HCT116 (cell line): ENCODE measurements around the gene TRIB2. TPM values are rescaled to one million over a fixed set of nuclear protein-coding genes. Genes with fewer than 3 reads are reported as not detected.

Source experiments
- ATAC-seq: fragments of 200-7000 bp; cut with Tn5 transposase; 2 replicates; pipeline ENCODE4 v1.9.1; 2020; ENCODE audit warnings: mild to moderate bottlenecking, moderate library complexity
- BruUV-seq: library from RNA; stranded (reverse); fragments of 400-500 nt; replicated peaks from 2 replicates; lab custom pipeline; 2021; lab: Mats Ljungman, UMichigan
- CTCF ChIA-PET: fragments of 300-600 bp; sonication (Branson Sonifier 250); formaldehyde crosslinking; loops from one replicate; lab custom pipeline; 2021; ENCODE audit warnings: antibody characterized with exemption; lab: Charles Lee
- POLR2A ChIA-PET: fragments of 300-600, 350-600 bp; sonication (Branson Sonifier 250); formaldehyde crosslinking; loops from one replicate; lab custom pipeline; 2021; ENCODE audit warnings: antibody characterized with exemption; lab: Charles Lee
- RAD21 ChIA-PET, 2 experiments: fragments of 300-600 bp; sonication (Branson Sonifier 250); formaldehyde crosslinking; loops; one replicate each; lab custom pipeline; 2023; ENCODE audit warnings: low total read pairs in 2 of 2; ENCODE audit not compliant: uncharacterized antibody in 2 of 2, unreplicated experiment in 2 of 2, low non-redundant PET in 1 of 2; lab: Charles Lee
- DNase-seq: peaks from one replicate; pipeline ENCODE4 v3.0.0-alpha.2; 2010; ENCODE audit warnings: low read depth, low spot score
- H2AFZ ChIP-seq: fragments of 200-600 bp; shearing (Covaris generic), sonication (generic); 2 replicates; pipeline ENCODE4 v1.6.1; 2017; ENCODE audit warnings: low read depth, mixed run types, mixed read lengths, antibody characterized with exemption, low read length; ENCODE audit not compliant: poor library complexity, severe bottlenecking
- H3K27ac ChIP-seq: 2 replicates; pipeline ENCODE4 v1.5.1; 2012; ENCODE audit warnings: low read depth, low read length
- H3K27me3 ChIP-seq: fragments of 200-600 bp; sonication (generic); 2 replicates; pipeline ENCODE4 v1.6.1; 2016; ENCODE audit warnings: mixed run types, low read length, mixed read lengths; ENCODE audit not compliant: insufficient read depth
- H3K36me3 ChIP-seq, 2 experiments: fragments of 200-500 bp in 1 of 2; fragments of 200-600 bp in 1 of 2; sonication (Bioruptor generic) in 1 of 2; sonication (generic) in 1 of 2; 2 replicates each; pipeline versions ENCODE4 v1.5.1 to v1.6.1; 2014 to 2016; ENCODE audit warnings: low read length in 2 of 2, inconsistent platforms in 1 of 2, mixed read lengths in 1 of 2, mixed run types in 1 of 2; ENCODE audit not compliant: insufficient read depth in 2 of 2, control insufficient read depth in 1 of 2
- H3K4me1 ChIP-seq, 2 experiments: fragments of 200-600 bp in 1 of 2; sonication (generic) in 1 of 2; 2 replicates each; pipeline versions ENCODE4 v1.5.1 to v1.6.1; 2012 to 2017; ENCODE audit warnings: low read length in 2 of 2, inconsistent platforms in 1 of 2, mild to moderate bottlenecking in 1 of 2, mixed read lengths in 1 of 2, mixed run types in 1 of 2, moderate library complexity in 1 of 2; ENCODE audit not compliant: insufficient read depth in 2 of 2, control insufficient read depth in 1 of 2
- H3K4me2 ChIP-seq: fragments of 200-600 bp; sonication (generic); 2 replicates; pipeline ENCODE4 v1.6.1; 2017; ENCODE audit warnings: mixed run types, low read length, mixed read lengths
- H3K4me3 ChIP-seq, 2 experiments: fragments of 200-600 bp in 1 of 2; sonication (generic) in 1 of 2; replicated peaks in 1 of 2; 2 replicates each; pipeline ENCODE4 v1.5.1; 2011 to 2016; ENCODE audit warnings: low read length in 2 of 2, control low read depth in 1 of 2, low read depth in 1 of 2, mild to moderate bottlenecking in 1 of 2, mixed read lengths in 1 of 2, mixed run types in 1 of 2
- H3K79me2 ChIP-seq: fragments of 200-600 bp; sonication (generic); 2 replicates; pipeline ENCODE4 v1.6.1; 2017; ENCODE audit warnings: mild to moderate bottlenecking, mixed run types, low read length, moderate library complexity, mixed read lengths; ENCODE audit not compliant: insufficient read depth
- H3K9ac ChIP-seq: fragments of 200-600 bp; sonication (generic); 2 replicates; pipeline ENCODE4 v1.6.1; 2016; ENCODE audit warnings: low read length, mixed read lengths
- H3K9me2 ChIP-seq: fragments of 200-600 bp; sonication (generic), shearing (Covaris generic); 2 replicates; pipeline ENCODE4 v1.6.1; 2017; ENCODE audit warnings: mixed run types, mild to moderate bottlenecking, moderate library complexity; ENCODE audit not compliant: insufficient read depth
- H3K9me3 ChIP-seq, 2 experiments: fragments of 200-500 bp in 1 of 2; fragments of 200-600 bp in 1 of 2; sonication (Bioruptor generic) in 1 of 2; sonication (generic) in 1 of 2; 2 replicates each; pipeline ENCODE4 v1.6.1; 2014 to 2017; ENCODE audit warnings: low read length in 2 of 2, mixed read lengths in 2 of 2, inconsistent platforms in 1 of 2, low read depth in 1 of 2, mild to moderate bottlenecking in 1 of 2, mixed run types in 1 of 2, moderate library complexity in 1 of 2; ENCODE audit not compliant: control insufficient read depth in 1 of 2, insufficient read depth in 1 of 2
- H4K20me1 ChIP-seq: fragments of 200-600 bp; sonication (generic), shearing (Covaris generic); 2 replicates; pipeline ENCODE4 v1.6.1; 2017; ENCODE audit warnings: mixed run types, mild to moderate bottlenecking, moderate library complexity; ENCODE audit not compliant: insufficient read depth
- CBX3 ChIP-seq: IDR thresholded peaks from 2 replicates; pipeline ENCODE4 v1.6.1; 2012; ENCODE audit warnings: low read depth
- CEBPB ChIP-seq: IDR thresholded peaks from 2 replicates; pipeline ENCODE4 v1.6.1; 2012; ENCODE audit warnings: low read depth
- EZH2phosphoT487 ChIP-seq: fragments of 200-600 bp; IDR thresholded peaks from 2 replicates; pipeline ENCODE4 v1.6.1; 2018; ENCODE audit warnings: antibody characterized with exemption, borderline replicate concordance
- RAD21 ChIP-seq: IDR thresholded peaks from 2 replicates; pipeline ENCODE4 v1.6.1; 2012; ENCODE audit warnings: low read depth, mild to moderate bottlenecking
- SP1 ChIP-seq: IDR thresholded peaks from 2 replicates; pipeline ENCODE4 v1.6.1; 2012; ENCODE audit warnings: low read depth
- YY1 ChIP-seq: IDR thresholded peaks from 2 replicates; pipeline ENCODE4 v1.6.1; 2011; ENCODE audit warnings: low read length, low read depth, moderate library complexity, mild to moderate bottlenecking; ENCODE audit not compliant: insufficient replicate concordance; ENCODE audit errors: extremely low read depth
- intact Hi-C: fragments of 100-400 bp; cut with micrococcal nuclease; formaldehyde crosslinking; loops from 2 replicates; pipeline ENCODE4 v1.10.0; 2022
- total RNA-seq: library from RNA; stranded (reverse); gene quantifications from one replicate; pipeline ENCODE4 v1.2.1, GENCODE V29; 2021; ENCODE audit not compliant: unreplicated experiment
- TF ChIP-seq, protein P1 (sequence below), 3 experiments: fragments of 200-600 bp in 1 of 3; sonication (generic) in 1 of 3; IDR thresholded peaks in 2 of 3; conservative IDR thresholded peaks in 1 of 3; 2 replicates each; pipeline ENCODE4 v1.5.1; 2012 to 2017; ENCODE audit warnings: low read depth in 2 of 3, low read length in 2 of 3, antibody characterized with exemption in 1 of 3, borderline replicate concordance in 1 of 3, control low read depth in 1 of 3, mild to moderate bottlenecking in 1 of 3, mixed read lengths in 1 of 3, mixed run types in 1 of 3, moderate library complexity in 1 of 3; ENCODE audit not compliant: insufficient read depth in 1 of 3
- TF ChIP-seq, protein P2 (sequence below): IDR thresholded peaks from 2 replicates; pipeline ENCODE4 v1.6.1; 2012

TRIB2 gene
- total RNA-seq, 1 experiment from 2014 or later = 12.4 TPM

DNA sequence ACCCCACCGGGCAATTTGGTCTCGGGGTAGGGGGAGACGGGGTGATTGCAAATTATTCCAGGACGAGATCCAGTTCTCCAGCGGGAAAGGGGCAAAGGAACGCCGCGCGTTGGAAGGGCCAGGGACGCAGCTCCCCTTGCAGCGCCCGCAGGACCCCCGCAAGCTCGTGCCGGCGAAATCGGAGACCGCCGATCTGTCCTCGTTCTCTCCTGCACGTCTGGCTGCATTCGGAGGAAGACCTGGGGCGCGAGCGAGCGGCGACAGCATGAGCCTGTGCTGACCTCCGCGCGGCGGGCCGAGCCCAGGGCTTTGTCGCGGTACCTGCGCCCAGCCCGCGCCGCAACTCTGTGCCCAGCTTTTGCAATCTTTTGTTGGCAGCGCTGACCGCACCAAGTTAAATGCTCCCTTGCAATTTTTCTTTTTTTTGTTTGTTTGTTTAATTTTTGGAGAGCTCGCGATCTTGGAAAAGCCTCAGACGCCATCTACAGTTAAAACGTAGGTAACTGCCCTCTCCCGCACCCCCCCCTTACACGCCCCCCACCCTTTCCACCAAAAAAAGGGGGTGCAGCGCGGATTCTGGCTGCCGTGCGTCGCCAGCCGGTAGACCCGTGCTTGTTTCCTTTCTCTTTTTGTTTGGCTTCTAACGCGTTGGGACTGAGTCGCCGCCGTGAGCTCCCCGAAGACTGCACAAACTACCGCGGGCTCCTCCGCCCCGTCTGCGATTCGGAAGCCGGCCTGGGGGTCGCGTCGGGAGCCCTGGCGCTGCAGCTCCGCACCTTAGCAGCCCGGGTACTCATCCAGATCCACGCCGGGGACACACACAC is 667 bp downstream of the TRIB2 start:
- intact Hi-C loops = loop anchor here (2.0 to 10.0 kb wide), 5 partner anchors 215 to 855 kb away; no protein-coding TSS in a partner anchor
- no peaks in the 10 kb centered on the region for H3K9me2 ChIP-seq
- ChIA-PET POLR2A (interaction anchor here (1.0 to 1.9 kb wide), 2 partner anchors 153 to 284 kb away, joined by 3 to 8 read pairs; no protein-coding TSS in a partner anchor), CTCF (interaction anchor here (0.7 to 3.2 kb wide), 9 partner anchors 8 to 888 kb away, joined by 3 to 29 read pairs (median 3); no protein-coding TSS in a partner anchor), RAD21 (interaction anchor here (0.6 to 1.8 kb wide), 5 partner anchors 215 to 576 kb away, joined by 3 to 7 read pairs (median 3); no protein-coding TSS in a partner anchor)
- TF ChIP-seq EZH2phosphoT487 (no peak), SP1 (no peak), CEBPB (no peak), CBX3 (no peak), RAD21 (peak; percentile 53), YY1 (no peak)
- TF ChIP-seq, protein P1, sequence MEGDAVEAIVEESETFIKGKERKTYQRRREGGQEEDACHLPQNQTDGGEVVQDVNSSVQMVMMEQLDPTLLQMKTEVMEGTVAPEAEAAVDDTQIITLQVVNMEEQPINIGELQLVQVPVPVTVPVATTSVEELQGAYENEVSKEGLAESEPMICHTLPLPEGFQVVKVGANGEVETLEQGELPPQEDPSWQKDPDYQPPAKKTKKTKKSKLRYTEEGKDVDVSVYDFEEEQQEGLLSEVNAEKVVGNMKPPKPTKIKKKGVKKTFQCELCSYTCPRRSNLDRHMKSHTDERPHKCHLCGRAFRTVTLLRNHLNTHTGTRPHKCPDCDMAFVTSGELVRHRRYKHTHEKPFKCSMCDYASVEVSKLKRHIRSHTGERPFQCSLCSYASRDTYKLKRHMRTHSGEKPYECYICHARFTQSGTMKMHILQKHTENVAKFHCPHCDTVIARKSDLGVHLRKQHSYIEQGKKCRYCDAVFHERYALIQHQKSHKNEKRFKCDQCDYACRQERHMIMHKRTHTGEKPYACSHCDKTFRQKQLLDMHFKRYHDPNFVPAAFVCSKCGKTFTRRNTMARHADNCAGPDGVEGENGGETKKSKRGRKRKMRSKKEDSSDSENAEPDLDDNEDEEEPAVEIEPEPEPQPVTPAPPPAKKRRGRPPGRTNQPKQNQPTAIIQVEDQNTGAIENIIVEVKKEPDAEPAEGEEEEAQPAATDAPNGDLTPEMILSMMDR (IDR thresholded peaks at IDR 0.05 in 2 of 3, conservative IDR thresholded peaks at IDR 0.05 in 1 of 3; ENCODE audit: borderline replicate concordance in 1 of 3, insufficient read depth in 1 of 3, low read depth in 2 of 3, low read length in 2 of 3) = peak in 2 of 3 experiments; percentile 9 to 35; a peak in 2 of 6 replicates
- TF ChIP-seq, protein P2, sequence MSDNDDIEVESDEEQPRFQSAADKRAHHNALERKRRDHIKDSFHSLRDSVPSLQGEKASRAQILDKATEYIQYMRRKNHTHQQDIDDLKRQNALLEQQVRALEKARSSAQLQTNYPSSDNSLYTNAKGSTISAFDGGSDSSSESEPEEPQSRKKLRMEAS = peak; percentile 27; the same call in 1 of the 2 replicates
- peaks cover 18 to 29% of the 10 kb centered on the region in 2 experiments for H3K4me1 ChIP-seq
- no peaks in the 10 kb centered on the region for H3K79me2 ChIP-seq
- H4K20me1 ChIP-seq = no peaks in the 10 kb centered on the region
- no peaks in the 10 kb centered on the region for H3K9me3 ChIP-seq
- H3K27me3 ChIP-seq = no peaks in the 10 kb centered on the region
- H3K9ac ChIP-seq = peak overlapping the region; percentile 60
- TSS peak; percentile 39 for BruUV-seq
- H3K4me3 ChIP-seq = peak overlapping the region; percentile 65 to 78
- no peaks in the 10 kb centered on the region for H3K36me3 ChIP-seq
- H3K27ac ChIP-seq = peak overlapping the region; percentile 51
- H3K4me2 ChIP-seq = peak overlapping the region; percentile 98
- peak overlapping the region; percentile 74 for H2AFZ ChIP-seq
- peak; percentile 47 for ATAC-seq
- no peak for DNase-seq
